ENCODE data around the gene SLC6A8.

- TF ChIP-seq POLR2A (IDR thresholded peaks at IDR 0.05; ENCODE audit: low read length) (no peak), GATA1 (IDR thresholded peaks at IDR 0.05; ENCODE audit: low read depth, low read length) (no peak)
Observed at GRCh38 chrX:153687121-153688039, at the start of gene SLC6A8.

All from erythroblast (primary cell).